ENCODE results near the gene AQP6. TPM values are rescaled to one million over a fixed set of nuclear protein-coding genes. Genes with fewer than 3 reads are reported as not detected.
"Not testable (repeated sequence)": the region's sequence is repeated elsewhere in the genome, so short reads cannot be mapped to it uniquely, and the experiment has no call there.

AQP6 gene
- total RNA-seq, 2 donors from 2014 or later: not detected

DNA sequence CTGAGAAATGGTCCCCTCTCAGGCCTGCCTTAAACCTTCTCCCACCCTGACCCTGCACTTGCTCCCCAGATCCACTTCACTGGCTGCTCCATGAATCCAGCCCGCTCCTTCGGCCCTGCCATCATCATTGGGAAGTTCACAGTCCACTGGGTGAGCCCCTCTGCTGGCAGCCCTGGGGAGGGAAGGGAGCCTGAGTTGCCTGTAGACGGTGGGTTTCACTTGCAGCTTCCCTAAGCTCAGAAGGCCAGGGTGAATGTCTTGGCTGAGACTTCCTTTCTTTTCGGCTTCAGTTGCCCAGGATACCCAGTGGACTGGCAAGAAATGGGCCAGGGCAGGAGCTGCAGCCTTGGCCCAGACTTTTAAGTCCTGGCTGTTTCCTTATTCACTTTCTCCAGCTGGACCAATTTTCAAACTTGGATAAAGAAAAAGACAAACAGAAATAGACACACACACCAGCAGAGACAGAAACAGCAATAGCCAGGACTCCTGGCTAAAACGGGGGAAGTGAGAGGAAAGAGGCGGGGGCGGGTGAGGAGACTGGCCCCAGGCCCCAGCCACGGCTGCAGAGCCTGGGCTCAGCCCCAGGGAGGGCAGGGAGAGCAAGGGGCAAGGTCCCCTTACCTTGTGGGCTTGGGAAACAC, 2.0 kb downstream of the AQP6 start:
- Mint-ChIP-seq H3K9me3 (no peaks in the 10 kb centered on the region), H3K36me3 (no peaks in the 10 kb centered on the region), H3K27ac (peak overlapping the region in 1 of 2 donors; percentile 15)
- no peak for DNase-seq (ENCODE audit: low spot score in 2 of 2)
- no peak for ATAC-seq

DNA sequence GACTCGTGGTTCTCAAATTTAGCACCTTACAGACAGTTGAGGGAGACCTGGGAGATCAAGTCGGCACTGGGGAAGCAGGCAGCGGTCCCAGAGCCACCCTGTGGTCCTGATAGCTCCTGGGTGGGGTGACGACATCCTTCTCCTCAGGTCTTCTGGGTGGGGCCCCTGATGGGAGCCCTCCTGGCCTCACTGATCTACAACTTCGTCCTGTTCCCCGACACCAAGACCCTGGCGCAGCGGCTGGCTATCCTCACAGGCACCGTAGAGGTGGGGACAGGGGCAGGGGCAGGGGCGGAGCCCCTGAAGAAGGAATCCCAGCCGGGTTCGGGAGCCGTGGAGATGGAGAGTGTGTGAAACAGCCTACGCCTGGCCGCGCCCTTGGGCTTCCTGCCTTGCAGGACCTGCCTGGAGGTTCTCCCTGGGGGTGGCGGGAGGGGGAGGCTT, 2.6 kb downstream of the AQP6 start:
- peak overlapping the region in 1 of 2 donors; percentile 15 for H3K27ac Mint-ChIP-seq
- DNase-seq (ENCODE audit: low spot score in 2 of 2) (no peak), ATAC-seq (no peak)
- H3K9me3 Mint-ChIP-seq: no peaks in the 10 kb centered on the region
- no peaks in the 10 kb centered on the region for H3K36me3 Mint-ChIP-seq

- H3K27ac Mint-ChIP-seq: peak overlapping the region in 1 of 2 donors; percentile 44
- ATAC-seq: no peak
- DNase-seq (ENCODE audit: low spot score in 2 of 2): no peak
- no peaks in the 10 kb centered on the region for H3K9me3 Mint-ChIP-seq
- no peaks in the 10 kb centered on the region for H3K36me3 Mint-ChIP-seq
Measured at GRCh38 chr12:49976557-49976956, 3.8 kb downstream of the AQP6 start.

DNA sequence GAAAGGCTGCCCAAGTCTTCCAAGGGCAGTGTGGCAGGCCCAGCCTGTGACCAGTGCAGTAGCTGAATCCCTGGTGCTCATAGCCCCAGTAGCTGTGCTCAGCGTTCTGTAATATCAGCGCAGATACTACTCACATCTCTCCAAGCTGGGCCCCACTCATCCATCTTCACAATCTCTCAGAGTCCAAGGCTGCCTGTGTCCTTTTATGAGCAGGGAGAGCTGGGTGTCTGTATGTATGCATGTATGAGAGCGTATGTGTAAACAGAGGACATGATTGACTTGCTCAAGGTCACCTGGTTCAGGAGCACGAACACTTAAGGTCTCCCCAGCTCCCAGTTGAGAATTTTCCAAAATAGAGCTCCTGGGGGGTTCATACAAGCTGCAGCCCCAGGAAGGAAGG, 5.4 kb downstream of the AQP6 start:
- ATAC-seq: no peak
- Mint-ChIP-seq H3K9me3 (no peaks in the 10 kb centered on the region), H3K36me3 (no peaks in the 10 kb centered on the region), H3K27ac (peak overlapping the region in 1 of 2 donors; percentile 55)
- no peak for DNase-seq (ENCODE audit: low spot score in 2 of 2)

DNA sequence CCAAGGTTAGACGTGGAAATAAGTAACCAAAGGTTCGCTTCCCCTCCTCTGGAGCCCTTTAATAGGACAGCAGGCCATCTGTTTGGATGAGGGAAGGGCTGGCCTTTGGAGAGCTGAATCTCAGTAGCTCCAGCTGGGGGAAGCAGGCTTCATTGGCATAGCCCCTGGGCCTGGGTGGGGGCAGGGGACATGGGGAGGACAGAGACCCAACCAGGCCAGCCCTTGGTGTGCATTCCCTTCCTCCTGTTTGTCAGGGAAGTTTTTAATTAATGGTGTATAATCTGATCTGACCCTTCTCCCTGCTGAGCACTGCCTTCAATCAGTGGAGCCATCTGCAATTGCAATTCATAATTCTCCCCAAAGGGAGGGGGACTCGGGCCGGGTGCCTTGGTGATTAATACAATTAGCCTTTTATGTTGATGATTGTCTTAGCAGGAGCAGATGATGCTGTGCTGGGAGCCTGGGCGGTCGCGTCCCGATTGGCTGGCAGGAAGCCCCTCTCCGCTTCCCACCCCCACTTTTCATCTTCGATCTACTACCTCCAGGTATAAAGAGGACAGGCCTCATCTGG, 6.4 kb downstream of the AQP6 start:
- ATAC-seq: no peak
- Mint-ChIP-seq H3K36me3 (no peaks in the 10 kb centered on the region), H3K27ac (peak overlapping the region in 1 of 2 donors; percentile 87), H3K9me3 (no peaks in the 10 kb centered on the region)
- no peak for DNase-seq (ENCODE audit: low spot score in 2 of 2)

GRCh38 chr12:49979791-49980190, 7.0 kb downstream of the AQP6 start:
- DNase-seq (ENCODE audit: low spot score in 2 of 2) (no peak), ATAC-seq (no peak)
- H3K36me3 Mint-ChIP-seq: no peaks in the 10 kb centered on the region
- no peaks in the 10 kb centered on the region for H3K9me3 Mint-ChIP-seq
- peak overlapping the region; percentile 5 to 87 for H3K27ac Mint-ChIP-seq

DNA sequence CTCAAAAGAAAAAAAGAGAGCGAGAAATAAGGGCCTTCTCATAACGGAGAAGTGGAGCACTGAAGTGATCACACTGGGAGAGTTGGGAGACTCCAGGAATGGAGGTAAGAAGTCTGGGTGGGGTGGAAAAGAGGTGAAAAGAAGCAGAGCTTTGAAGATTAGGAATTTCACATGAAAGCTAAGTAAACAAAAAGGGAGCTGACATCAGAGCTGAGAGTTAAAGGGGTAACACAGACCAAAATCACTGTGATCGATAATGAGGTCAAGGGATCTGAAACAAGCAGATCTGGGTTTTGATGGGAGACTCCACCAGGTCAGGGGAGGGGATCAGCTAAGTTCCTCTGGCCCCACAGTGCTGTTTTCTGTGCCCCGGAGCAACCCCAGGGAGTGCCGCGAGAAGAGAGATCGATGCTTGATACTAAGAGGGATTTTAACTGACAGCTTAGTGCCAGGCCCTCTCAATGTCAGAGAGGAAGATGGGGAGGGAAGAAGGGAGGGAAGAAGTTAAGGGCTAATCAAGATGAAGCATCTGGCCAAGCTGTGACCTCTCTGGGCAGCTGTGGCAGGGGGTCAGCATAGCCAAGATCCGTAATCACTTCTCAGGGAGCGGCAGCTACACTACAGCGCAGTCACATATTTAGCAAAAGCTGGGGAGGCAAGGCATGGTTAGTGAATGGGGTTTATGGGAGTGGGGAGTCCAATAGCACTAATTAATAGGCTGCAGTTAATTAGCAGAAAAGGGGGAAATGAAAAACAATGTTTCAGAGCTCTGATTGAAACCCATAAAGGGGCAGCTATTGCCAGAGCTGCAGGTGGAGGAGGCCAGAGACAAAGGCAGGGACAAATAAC, 8.0 kb downstream of the AQP6 start:
- H3K27ac Mint-ChIP-seq: peak overlapping the region in 1 of 2 donors; percentile 5
- no peak for ATAC-seq

DNA sequence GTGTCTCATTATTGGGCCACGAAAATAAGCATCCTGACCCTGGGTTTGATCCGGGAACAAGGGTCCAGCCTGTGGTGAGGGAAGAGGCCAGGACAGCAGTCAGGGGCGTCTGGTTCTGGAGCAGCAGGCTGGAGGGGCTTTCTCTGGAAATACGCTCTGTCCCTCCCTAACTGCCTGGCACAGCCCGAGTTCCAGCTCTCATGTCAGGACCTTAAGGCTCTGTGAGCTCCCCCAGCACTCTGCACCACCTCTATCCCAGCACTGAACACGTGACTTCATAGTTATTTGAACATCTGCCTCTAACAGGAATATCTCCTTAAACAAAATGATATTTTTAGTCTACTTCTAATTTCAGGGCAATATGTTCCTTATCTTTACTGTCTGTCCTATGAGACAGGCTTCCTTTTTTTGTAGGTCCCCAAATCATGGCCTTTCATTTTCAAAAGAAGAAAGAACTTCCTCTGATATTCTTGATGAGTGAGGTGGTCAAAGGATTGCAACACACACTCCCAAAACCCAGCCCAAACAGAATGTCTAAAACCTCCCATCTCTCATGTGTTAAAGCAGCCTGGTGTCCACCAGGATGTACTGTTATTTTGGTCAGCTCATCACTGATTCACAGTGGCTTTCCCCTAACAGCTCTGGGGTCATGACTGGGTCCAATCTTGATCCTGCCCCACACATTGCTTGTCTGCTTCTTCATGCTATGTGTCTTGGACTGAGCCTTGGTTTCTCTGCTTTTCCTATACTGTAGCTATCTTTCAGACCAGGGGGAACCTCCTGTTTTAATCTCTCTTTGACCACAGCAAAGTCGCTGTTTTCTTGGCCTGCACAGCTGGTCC, 9.7 kb downstream of the AQP6 start:
- H3K36me3 Mint-ChIP-seq: peaks cover 0 to 15% of the 10 kb centered on the region in 2 donors
- H3K27ac Mint-ChIP-seq: peak overlapping the region in 1 of 2 donors; percentile 81
- ATAC-seq: no peak
- no peaks in the 10 kb centered on the region for H3K9me3 Mint-ChIP-seq
- DNase-seq (ENCODE audit: low spot score in 2 of 2): no peak

More for the DNA sequence above, 8.0 kb downstream of the AQP6 start:
- no peak for DNase-seq (ENCODE audit: low spot score in 2 of 2)
- peaks cover 0 to 6% of the 10 kb centered on the region in 2 donors for H3K36me3 Mint-ChIP-seq
- no peaks in the 10 kb centered on the region for H3K9me3 Mint-ChIP-seq

GRCh38 chr12:49983892-49984291, 11.1 kb downstream of the AQP6 start:
- Mint-ChIP-seq H3K9me3 (no peaks in the 10 kb centered on the region), H3K36me3 (peaks cover 0 to 27% of the 10 kb centered on the region in 2 donors), H3K27ac (no peak overlapping the region)
- DNase-seq (ENCODE audit: low spot score in 2 of 2) (no peak), ATAC-seq (peak in 1 of 2 donors; percentile 11)

DNA sequence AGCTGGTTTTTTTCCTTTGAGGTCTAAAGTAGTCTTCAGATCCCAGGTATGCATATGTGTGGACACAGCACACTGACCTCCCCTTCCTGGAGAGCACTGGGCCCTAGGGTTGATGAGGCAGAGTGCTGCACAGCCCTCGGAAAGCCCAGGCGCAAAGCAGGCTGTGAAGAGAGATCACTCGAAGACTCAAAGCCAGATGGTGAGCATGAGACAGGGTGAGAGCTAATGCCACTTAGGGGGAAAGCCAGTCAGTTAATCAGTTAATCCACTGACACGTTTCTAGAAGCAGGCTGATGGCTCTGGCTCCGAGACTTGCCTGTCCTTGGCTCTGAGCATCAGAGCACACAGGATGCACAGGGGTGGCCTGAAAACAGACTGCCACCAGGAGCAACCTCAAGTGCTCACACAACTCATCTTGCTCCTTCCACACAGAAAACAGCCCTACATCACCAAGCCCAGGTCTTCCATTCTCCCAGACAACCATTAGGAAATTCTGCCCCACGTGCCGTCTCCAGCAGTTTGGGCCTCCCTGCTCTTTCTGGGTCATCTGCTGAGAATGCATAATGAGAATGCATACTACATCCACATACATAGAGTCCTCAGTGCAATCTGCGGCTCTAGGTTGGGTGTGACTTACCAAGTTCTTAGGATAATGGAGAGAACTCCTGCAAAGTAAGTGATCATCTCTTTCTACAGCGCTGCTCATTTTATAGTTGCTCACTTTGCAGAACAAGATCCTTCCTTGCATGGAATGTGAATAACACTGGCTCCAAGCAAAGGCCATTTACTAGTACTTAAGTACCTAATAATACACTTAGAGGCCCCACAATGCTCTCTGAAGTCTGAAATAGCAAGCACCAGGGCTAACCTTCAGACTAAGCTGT, 12.0 kb downstream of the AQP6 start:
- ATAC-seq: no peak
- DNase-seq (ENCODE audit: low spot score in 2 of 2): no peak
- Mint-ChIP-seq H3K9me3 (no peaks in the 10 kb centered on the region), H3K27ac (no peak overlapping the region), H3K36me3 (peaks cover 0 to 30% of the 10 kb centered on the region in 2 donors)

DNA sequence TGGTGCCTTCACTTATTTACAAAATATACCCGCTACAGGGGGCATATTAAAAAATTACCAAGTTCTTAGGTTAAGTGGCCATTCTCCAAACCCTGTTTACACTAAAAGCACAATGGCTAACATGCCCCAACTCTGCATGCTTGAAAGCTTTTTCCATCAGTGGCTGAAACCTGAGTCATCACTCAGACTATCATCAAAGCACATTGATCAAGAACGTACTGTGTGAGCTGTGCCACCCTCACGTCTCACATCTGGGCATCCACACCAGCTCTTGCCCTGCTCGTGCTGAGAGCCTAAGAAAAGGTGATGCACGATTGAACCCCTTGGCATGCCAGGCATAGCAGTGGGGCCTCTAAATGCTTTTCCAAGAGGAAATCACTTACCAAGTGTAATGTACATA, 13.2 kb downstream of the AQP6 start:
- Mint-ChIP-seq H3K27ac (peak overlapping the region; percentile 2 to 31), H3K36me3 (peaks cover 0 to 34% of the 10 kb centered on the region in 2 donors), H3K9me3 (no peaks in the 10 kb centered on the region)
- ATAC-seq (peak; percentile 83 to 89), DNase-seq (ENCODE audit: low spot score in 2 of 2) (no peak)

GRCh38 chr12:49986476-49986875, 13.7 kb downstream of the AQP6 start:
- not testable (repeated sequence) for H3K9me3 Mint-ChIP-seq; ATAC-seq; DNase-seq (ENCODE audit: low spot score in 2 of 2)
- Mint-ChIP-seq H3K36me3 (peaks cover 0 to 34% of the 10 kb centered on the region in 2 donors), H3K27ac (peak overlapping the region in 1 of 2 donors; percentile 2)

- ATAC-seq: no peak
- Mint-ChIP-seq H3K9me3 (no peaks in the 10 kb centered on the region), H3K27ac (no peak overlapping the region), H3K36me3 (peaks cover 3 to 41% of the 10 kb centered on the region in 2 donors)
- DNase-seq (ENCODE audit: low spot score in 2 of 2): no peak
Measured at GRCh38 chr12:49987625-49988303, 15.0 kb downstream of the AQP6 start.

DNA sequence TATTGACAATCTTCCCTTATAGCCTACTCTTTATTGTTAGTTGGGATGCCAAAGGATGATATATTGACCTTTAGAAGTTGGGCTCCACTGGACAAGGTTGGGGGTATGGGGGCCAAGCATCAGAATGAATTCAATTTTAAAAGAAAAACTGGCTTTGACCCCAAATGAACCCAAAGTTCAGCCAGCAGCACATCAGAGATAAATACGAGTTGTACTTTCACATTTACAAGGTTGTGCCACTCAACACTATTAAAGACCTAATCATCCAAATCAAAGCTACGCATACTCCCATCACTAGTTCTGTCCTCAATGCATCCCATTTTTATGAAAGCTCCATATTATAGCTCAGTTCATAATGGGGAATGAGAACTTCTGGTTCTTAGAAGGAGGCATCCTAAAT, 16.7 kb downstream of the AQP6 start:
- H3K36me3 Mint-ChIP-seq: peaks cover 13 to 54% of the 10 kb centered on the region in 2 donors
- not testable (repeated sequence) for DNase-seq (ENCODE audit: low spot score in 2 of 2); H3K27ac Mint-ChIP-seq; ATAC-seq; H3K9me3 Mint-ChIP-seq

- DNase-seq (ENCODE audit: low spot score in 2 of 2): no peak
- ATAC-seq: no peak
- no peaks in the 10 kb centered on the region for H3K9me3 Mint-ChIP-seq
- H3K36me3 Mint-ChIP-seq: peaks cover 15 to 55% of the 10 kb centered on the region in 2 donors
- no peak overlapping the region for H3K27ac Mint-ChIP-seq
Measured at GRCh38 chr12:49990273-49990672, 17.5 kb downstream of the AQP6 start.

Measured in activated naive CD4-positive, alpha-beta T cell treated with anti-CD3 and anti-CD28 coated beads, Interleukin-2, amount 50 U/mL, for 72 hours (primary cell).